ENCODE data around the gene SGPP1.

GRCh38 chr14:63671987-63672386 is 55.9 kb downstream of the SGPP1 start:
- TF ChIP-seq CTCF (IDR thresholded peaks at IDR 0.05), result no peak
- TF ChIP-seq POLR2A (IDR thresholded peaks at IDR 0.05), result no peak
- TF ChIP-seq EP300 (IDR thresholded peaks at IDR 0.05), result no peak
- TF ChIP-seq POLR2AphosphoS5 (IDR thresholded peaks at IDR 0.05), result no peak

Measured in upper lobe of left lung (tissue), 4 donors.